Measurements from ENCODE around the gene GRIK4. TPM values are rescaled to one million over a fixed set of nuclear protein-coding genes. Genes with fewer than 3 reads are reported as not detected.
A peak's percentile ranks its signal among the peaks of the same experiment; 100 is the strongest.

Gene GRIK4
- total RNA-seq, 2 experiments from 2014 or later, result not detected

GRCh38 chr11:120929664-120930154 is 418.2 kb downstream of the GRIK4 start:
- Histone ChIP-seq H3K36me3 (ENCODE audit: insufficient read depth, low read length) (no peaks in the 10 kb centered on the region), H3K9me3 (ENCODE audit: control insufficient read depth in 1 of 2, insufficient read depth in 1 of 2, low read length in 2 of 2) (no peaks in the 10 kb centered on the region), H3K4me1 (ENCODE audit: insufficient read depth, low read length) (no peaks in the 10 kb centered on the region), H3K27me3 (ENCODE audit: control insufficient read depth in 1 of 2, insufficient read depth in 2 of 2, low read length in 2 of 2) (peaks cover 0 to 3% of the 10 kb centered on the region in 2 experiments), H3K4me3 (ENCODE audit: low read length) (no peak overlapping the region), H3K27ac (ENCODE audit: low read depth in 1 of 2, low read length in 2 of 2) (no peak overlapping the region)
- peak in 8 of 14 experiments; percentile 6 to 60 (median 23) for DNase-seq
- H3K4me3 Mint-ChIP-seq, result no peak overlapping the region
- intact Hi-C loops (cut with DNase I, micrococcal nuclease), result loop anchor here (5.0 to 10.0 kb wide), 2 partner anchors 183 to 265 kb away; no protein-coding TSS in a partner anchor
- ChIA-PET POLR2A (no interaction called here), CTCF (interaction anchor here (1.2 kb wide), 1 partner anchor 38 kb away, joined by 3 read pairs; no protein-coding TSS in a partner anchor)
- H3K36me3 Mint-ChIP-seq (ENCODE audit: low read depth), result no peaks in the 10 kb centered on the region
- H3K4me1 Mint-ChIP-seq (ENCODE audit: low read depth), result no peaks in the 10 kb centered on the region
- peaks cover 16% of the 10 kb centered on the region for H3K27me3 Mint-ChIP-seq
- ATAC-seq (ENCODE audit: poor library complexity), result no peak
- no peaks in the 10 kb centered on the region for H3K9me3 Mint-ChIP-seq
- TF ChIP-seq, protein P1, sequence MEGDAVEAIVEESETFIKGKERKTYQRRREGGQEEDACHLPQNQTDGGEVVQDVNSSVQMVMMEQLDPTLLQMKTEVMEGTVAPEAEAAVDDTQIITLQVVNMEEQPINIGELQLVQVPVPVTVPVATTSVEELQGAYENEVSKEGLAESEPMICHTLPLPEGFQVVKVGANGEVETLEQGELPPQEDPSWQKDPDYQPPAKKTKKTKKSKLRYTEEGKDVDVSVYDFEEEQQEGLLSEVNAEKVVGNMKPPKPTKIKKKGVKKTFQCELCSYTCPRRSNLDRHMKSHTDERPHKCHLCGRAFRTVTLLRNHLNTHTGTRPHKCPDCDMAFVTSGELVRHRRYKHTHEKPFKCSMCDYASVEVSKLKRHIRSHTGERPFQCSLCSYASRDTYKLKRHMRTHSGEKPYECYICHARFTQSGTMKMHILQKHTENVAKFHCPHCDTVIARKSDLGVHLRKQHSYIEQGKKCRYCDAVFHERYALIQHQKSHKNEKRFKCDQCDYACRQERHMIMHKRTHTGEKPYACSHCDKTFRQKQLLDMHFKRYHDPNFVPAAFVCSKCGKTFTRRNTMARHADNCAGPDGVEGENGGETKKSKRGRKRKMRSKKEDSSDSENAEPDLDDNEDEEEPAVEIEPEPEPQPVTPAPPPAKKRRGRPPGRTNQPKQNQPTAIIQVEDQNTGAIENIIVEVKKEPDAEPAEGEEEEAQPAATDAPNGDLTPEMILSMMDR (IDR thresholded peaks at IDR 0.05), result peak; percentile 53
- H3K27ac Mint-ChIP-seq, result no peak overlapping the region

DNA sequence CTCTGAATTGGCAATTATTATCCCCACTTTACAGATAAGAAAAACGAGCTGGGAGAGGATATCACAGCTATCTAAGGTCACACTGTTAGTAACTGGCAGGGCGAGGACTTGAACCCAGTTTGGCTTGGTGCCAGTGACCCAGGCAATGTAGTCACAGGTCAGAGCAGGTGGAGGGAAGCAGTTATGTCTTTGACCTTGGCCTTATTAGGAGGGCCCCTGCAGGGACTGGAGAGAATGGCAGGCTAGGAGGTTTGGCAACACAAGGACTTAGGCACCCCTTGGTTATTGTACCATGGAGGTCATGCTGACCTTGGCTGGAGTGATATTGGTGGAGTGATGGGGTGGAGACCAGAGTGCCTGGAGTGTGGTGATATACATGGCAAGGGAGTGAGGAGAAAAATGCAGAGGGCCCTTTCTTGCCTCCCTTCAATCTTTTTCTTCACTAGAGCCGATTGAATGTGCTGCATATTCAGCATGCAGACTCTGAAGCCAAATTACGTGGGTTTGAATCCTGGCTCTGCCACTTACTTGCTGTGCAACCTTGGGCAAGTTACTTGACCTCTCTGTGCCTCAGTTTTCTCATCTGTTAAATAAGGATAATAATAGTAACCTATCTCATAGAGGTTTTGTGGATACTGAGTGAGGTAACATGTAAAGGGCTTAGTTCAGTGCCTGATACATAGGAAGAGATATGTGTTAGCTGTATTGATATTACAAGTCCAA is 419.7 kb downstream of the GRIK4 start:
- no peak for ATAC-seq (ENCODE audit: poor library complexity)

DNA sequence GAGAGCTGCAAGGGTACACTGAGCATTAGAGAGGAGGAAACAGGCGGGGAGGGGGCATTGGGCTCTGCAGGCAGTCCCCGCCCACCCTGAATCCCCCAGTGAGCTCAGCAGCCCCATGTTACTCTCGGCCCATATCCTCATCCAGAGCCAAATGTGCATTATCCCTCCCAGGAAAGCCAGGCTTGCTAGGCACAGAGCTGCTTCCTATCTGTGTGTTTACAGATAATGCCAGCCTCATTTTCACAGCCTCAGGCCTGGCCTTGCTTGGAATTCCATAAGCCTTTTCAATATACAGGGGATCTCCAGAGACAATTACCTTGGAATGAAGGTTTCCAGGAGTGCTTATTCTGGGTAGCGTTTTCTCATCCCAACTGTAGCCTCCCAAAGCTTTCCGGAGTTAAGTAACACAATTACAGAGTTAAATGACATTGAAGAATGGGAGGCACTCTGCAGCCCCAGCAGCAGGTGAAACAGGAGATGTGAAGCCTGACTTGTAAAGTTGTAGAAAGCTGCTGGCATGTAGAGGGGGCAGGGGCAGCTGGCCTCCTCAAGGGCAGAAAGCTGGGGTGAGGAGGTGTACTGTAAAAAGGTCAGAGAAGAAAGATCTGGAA is 420.9 kb downstream of the GRIK4 start:
- ChIA-PET POLR2A (no interaction called here), CTCF (interaction anchor here (0.6 kb wide), 1 partner anchor 40 kb away, joined by 3 read pairs; no protein-coding TSS in a partner anchor)
- H3K27me3 Mint-ChIP-seq, result peaks cover 26% of the 10 kb centered on the region
- no peak overlapping the region for H3K27ac Mint-ChIP-seq
- H3K36me3 Mint-ChIP-seq (ENCODE audit: low read depth), result no peaks in the 10 kb centered on the region
- DNase-seq (no peak), ATAC-seq (ENCODE audit: poor library complexity) (no peak)
- intact Hi-C loops (cut with DNase I, micrococcal nuclease), result loop anchor here (5.0 to 10.0 kb wide), 2 partner anchors 180 to 262 kb away; no protein-coding TSS in a partner anchor
- H3K9me3 Mint-ChIP-seq, result no peaks in the 10 kb centered on the region
- H3K4me3 Mint-ChIP-seq, result no peak overlapping the region
- H3K27ac ChIP-seq (ENCODE audit: low read depth in 1 of 2, low read length in 2 of 2), result no peak overlapping the region
- TF ChIP-seq, protein P1 (IDR thresholded peaks at IDR 0.05), result no peak
- no peaks in the 10 kb centered on the region for H3K36me3 ChIP-seq (ENCODE audit: insufficient read depth, low read length)
- H3K9me3 ChIP-seq (ENCODE audit: control insufficient read depth in 1 of 2, insufficient read depth in 1 of 2, low read length in 2 of 2), result no peaks in the 10 kb centered on the region
- peaks cover 0 to 3% of the 10 kb centered on the region in 2 experiments for H3K27me3 ChIP-seq (ENCODE audit: control insufficient read depth in 1 of 2, insufficient read depth in 2 of 2, low read length in 2 of 2)
- H3K4me1 Mint-ChIP-seq (ENCODE audit: low read depth), result no peaks in the 10 kb centered on the region
- H3K4me3 ChIP-seq (ENCODE audit: low read length), result no peak overlapping the region
- H3K4me1 ChIP-seq (ENCODE audit: insufficient read depth, low read length), result no peaks in the 10 kb centered on the region

More for the DNA sequence above, 419.7 kb downstream of the GRIK4 start:
- H3K36me3 Mint-ChIP-seq (ENCODE audit: low read depth), result no peaks in the 10 kb centered on the region
- ChIA-PET CTCF (no interaction called here), POLR2A (no interaction called here)
- Histone ChIP-seq H3K9me3 (ENCODE audit: control insufficient read depth in 1 of 2, insufficient read depth in 1 of 2, low read length in 2 of 2) (no peaks in the 10 kb centered on the region), H3K4me1 (ENCODE audit: insufficient read depth, low read length) (no peaks in the 10 kb centered on the region), H3K27ac (ENCODE audit: low read depth in 1 of 2, low read length in 2 of 2) (no peak overlapping the region), H3K27me3 (ENCODE audit: control insufficient read depth in 1 of 2, insufficient read depth in 2 of 2, low read length in 2 of 2) (peaks cover 0 to 3% of the 10 kb centered on the region in 2 experiments), H3K36me3 (ENCODE audit: insufficient read depth, low read length) (no peaks in the 10 kb centered on the region), H3K4me3 (ENCODE audit: low read length) (no peak overlapping the region)
- H3K27me3 Mint-ChIP-seq, result peaks cover 23% of the 10 kb centered on the region
- TF ChIP-seq, protein P1 (IDR thresholded peaks at IDR 0.05), result no peak
- no peak for DNase-seq
- H3K9me3 Mint-ChIP-seq, result no peaks in the 10 kb centered on the region
- no peak overlapping the region for H3K4me3 Mint-ChIP-seq
- no peak overlapping the region for H3K27ac Mint-ChIP-seq
- intact Hi-C loops (cut with DNase I, micrococcal nuclease), result loop anchor here (5.0 to 10.0 kb wide), 2 partner anchors 181 to 264 kb away; no protein-coding TSS in a partner anchor
- H3K4me1 Mint-ChIP-seq (ENCODE audit: low read depth), result no peaks in the 10 kb centered on the region

Data from CD4-positive, alpha-beta T cell (primary cell).